OCI-M1 (cell line): ENCODE data around the gene CYTH2.

ENCODE experiments used
- DNase-seq: peaks from one replicate; lab custom pipeline; 2025; lab: John Stamatoyannopoulos, UW

CYTH2 gene

GRCh38 chr19:48469289-48469881, at the start of gene CYTH2:
Gene CYTH2, plus strand, starts transcription at chr19:48469369. Its CDS starts 139 bp downstream, at chr19:48469508.
- peak; percentile 92 for DNase-seq

GRCh38 chr19:48421548-48421947, 47.6 kb upstream of the CYTH2 start:
- DNase-seq = no peak

GRCh38 chr19:48424694-48425219, 44.4 kb upstream of the CYTH2 start:
- DNase-seq = peak; percentile 79

- DNase-seq = no peak
Observed at GRCh38 chr19:48428670-48429069, 40.5 kb upstream of the CYTH2 start.

- DNase-seq = no peak
Observed at GRCh38 chr19:48433337-48433736, 35.8 kb upstream of the CYTH2 start.

- DNase-seq = no peak
Observed at GRCh38 chr19:48436586-48436985, 32.6 kb upstream of the CYTH2 start.

- no peak for DNase-seq
Observed at GRCh38 chr19:48441360-48442050, 27.7 kb upstream of the CYTH2 start.

- DNase-seq = no peak
Observed at GRCh38 chr19:48442116-48443035, 26.8 kb upstream of the CYTH2 start.

- no peak for DNase-seq
Observed at GRCh38 chr19:48443256-48443655, 25.9 kb upstream of the CYTH2 start.

- no peak for DNase-seq
Observed at GRCh38 chr19:48443731-48444128, 25.4 kb upstream of the CYTH2 start.

- DNase-seq = peak; percentile 49
Observed at GRCh38 chr19:48444129-48444935, 24.8 kb upstream of the CYTH2 start.

GRCh38 chr19:48444936-48445200, 24.3 kb upstream of the CYTH2 start:
- DNase-seq = no peak

GRCh38 chr19:48445256-48445605, 23.9 kb upstream of the CYTH2 start:
- DNase-seq = peak; percentile 98

GRCh38 chr19:48445606-48446481, 23.3 kb upstream of the CYTH2 start, which contains the start of gene GRWD1:
Gene GRWD1, plus strand, starts transcription at chr19:48445983. Its CDS starts 23 bp downstream, at chr19:48446006.
- peak; percentile 99 for DNase-seq

- DNase-seq = no peak
Observed at GRCh38 chr19:48446579-48446978, 22.6 kb upstream of the CYTH2 start.

- no peak for DNase-seq
Observed at GRCh38 chr19:48448563-48448962, 20.6 kb upstream of the CYTH2 start.

- no peak for DNase-seq
Observed at GRCh38 chr19:48450441-48450840, 18.7 kb upstream of the CYTH2 start.

- no peak for DNase-seq
Observed at GRCh38 chr19:48450863-48451262, 18.3 kb upstream of the CYTH2 start.

GRCh38 chr19:48451624-48452023, 17.5 kb upstream of the CYTH2 start:
- DNase-seq = no peak

- no peak for DNase-seq
Observed at GRCh38 chr19:48452289-48453190, 16.6 kb upstream of the CYTH2 start.
